Measurements from ENCODE around the gene CLEC2A.

- TF ChIP-seq, protein P1, sequence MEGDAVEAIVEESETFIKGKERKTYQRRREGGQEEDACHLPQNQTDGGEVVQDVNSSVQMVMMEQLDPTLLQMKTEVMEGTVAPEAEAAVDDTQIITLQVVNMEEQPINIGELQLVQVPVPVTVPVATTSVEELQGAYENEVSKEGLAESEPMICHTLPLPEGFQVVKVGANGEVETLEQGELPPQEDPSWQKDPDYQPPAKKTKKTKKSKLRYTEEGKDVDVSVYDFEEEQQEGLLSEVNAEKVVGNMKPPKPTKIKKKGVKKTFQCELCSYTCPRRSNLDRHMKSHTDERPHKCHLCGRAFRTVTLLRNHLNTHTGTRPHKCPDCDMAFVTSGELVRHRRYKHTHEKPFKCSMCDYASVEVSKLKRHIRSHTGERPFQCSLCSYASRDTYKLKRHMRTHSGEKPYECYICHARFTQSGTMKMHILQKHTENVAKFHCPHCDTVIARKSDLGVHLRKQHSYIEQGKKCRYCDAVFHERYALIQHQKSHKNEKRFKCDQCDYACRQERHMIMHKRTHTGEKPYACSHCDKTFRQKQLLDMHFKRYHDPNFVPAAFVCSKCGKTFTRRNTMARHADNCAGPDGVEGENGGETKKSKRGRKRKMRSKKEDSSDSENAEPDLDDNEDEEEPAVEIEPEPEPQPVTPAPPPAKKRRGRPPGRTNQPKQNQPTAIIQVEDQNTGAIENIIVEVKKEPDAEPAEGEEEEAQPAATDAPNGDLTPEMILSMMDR (conservative IDR thresholded peaks at IDR 0.05; ENCODE audit: low read length): no peak
- TF ChIP-seq EZH2phosphoT487 (IDR thresholded peaks at IDR 0.05; ENCODE audit: borderline replicate concordance, low read depth, low read length): no peak
Measured at GRCh38 chr12:9868951-9869306, 63.2 kb downstream of the CLEC2A start.

All from OCI-LY7 (cell line).